Endothelial cell of umbilical vein (primary cell): ENCODE results near the gene ACADVL. TPM values are rescaled to one million over a fixed set of nuclear protein-coding genes. Genes with fewer than 3 reads are reported as not detected.

Experiments
- BruUV-seq: library from RNA; stranded (reverse); fragments of 400-500 nt; replicated peaks from 2 replicates; lab custom pipeline; 2021; lab: Mats Ljungman, UMichigan
- CTCF ChIA-PET: fragments of 300-600, 350-600 bp; sonication (Branson Sonifier 250); formaldehyde crosslinking; loops from one replicate; lab custom pipeline; 2021; ENCODE audit warnings: antibody characterized with exemption, inconsistent platforms; lab: Charles Lee
- POLR2A ChIA-PET: fragments of 300-600, 350-600 bp; sonication (Branson Sonifier 250); formaldehyde crosslinking; loops from one replicate; lab custom pipeline; 2021; ENCODE audit warnings: antibody characterized with exemption, inconsistent platforms; lab: Charles Lee
- DNase-seq: peaks from one replicate; pipeline ENCODE4 v3.0.0-alpha.2; 2011; ENCODE audit warnings: low read depth, low spot score
- FAIRE-seq: peaks from 2 replicates; lab custom pipeline; 2011; peaks lifted over from hg19 to GRCh38; lab: Jason Lieb, UNC
- H2AFZ ChIP-seq: 2 replicates; pipeline ENCODE4 v1.6.0; 2012; ENCODE audit warnings: low read depth, low read length, control low read depth, inconsistent platforms
- H3K27ac ChIP-seq: 2 replicates; pipeline ENCODE4 v1.5.1; 2011; ENCODE audit warnings: low read depth, mild to moderate bottlenecking, control low read depth, low read length, moderate library complexity; ENCODE audit not compliant: insufficient read depth
- H3K27me3 ChIP-seq, 2 experiments: 2 replicates each; pipeline versions ENCODE4 v1.6.0 to v1.6.1; 2011; ENCODE audit warnings: low read length in 2 of 2, mixed read lengths in 1 of 2; ENCODE audit not compliant: control insufficient read depth in 2 of 2, insufficient read depth in 2 of 2
- H3K36me3 ChIP-seq, 2 experiments: 2 replicates in 1 of 2; 3 replicates in 1 of 2; pipeline ENCODE4 v1.5.1; 2011; ENCODE audit warnings: low read length in 2 of 2, mild to moderate bottlenecking in 1 of 2, moderate library complexity in 1 of 2; ENCODE audit not compliant: control insufficient read depth in 2 of 2, insufficient read depth in 2 of 2; ENCODE audit errors: extremely low read depth in 1 of 2
- H3K4me1 ChIP-seq: 3 replicates; pipeline ENCODE4 v1.5.1; 2011; ENCODE audit warnings: mild to moderate bottlenecking, low read length; ENCODE audit not compliant: control insufficient read depth, insufficient read depth; ENCODE audit errors: extremely low read depth
- H3K4me2 ChIP-seq: 2 replicates; pipeline ENCODE4 v1.6.1; 2011; ENCODE audit warnings: low read length, control low read depth, mixed read lengths; ENCODE audit not compliant: insufficient read depth
- H3K4me3 ChIP-seq, 3 experiments: fragments of 200-600 bp in 1 of 3; sonication (generic), shearing (Covaris generic) in 1 of 3; replicated peaks in 1 of 3; 2 replicates each; pipeline ENCODE4 v1.5.1; 2011 to 2016; ENCODE audit warnings: control low read depth in 3 of 3, low read length in 3 of 3, mild to moderate bottlenecking in 2 of 3, inconsistent platforms in 1 of 3, low read depth in 1 of 3, moderate library complexity in 1 of 3; ENCODE audit not compliant: insufficient read depth in 1 of 3
- H3K79me2 ChIP-seq: 2 replicates; pipeline ENCODE4 v1.6.0; 2012; ENCODE audit warnings: low read length, inconsistent platforms; ENCODE audit not compliant: control insufficient read depth, insufficient read depth
- H3K9ac ChIP-seq: replicated peaks from 2 replicates; pipeline ENCODE3; 2011; ENCODE audit warnings: low read length, control low read depth; ENCODE audit not compliant: insufficient read depth; ENCODE audit errors: extremely low read depth
- H3K9me1 ChIP-seq: replicated peaks from 3 replicates; pipeline ENCODE4 v1.6.0; 2011; ENCODE audit warnings: mild to moderate bottlenecking, low read length; ENCODE audit not compliant: control insufficient read depth, insufficient read depth; ENCODE audit errors: extremely low read depth
- H3K9me3 ChIP-seq: replicated peaks from 2 replicates; pipeline ENCODE4 v1.5.1; 2012; ENCODE audit warnings: low read length, inconsistent platforms; ENCODE audit not compliant: control insufficient read depth, insufficient read depth
- H4K20me1 ChIP-seq: replicated peaks from 2 replicates; pipeline ENCODE3; 2011; ENCODE audit warnings: mild to moderate bottlenecking, low read length; ENCODE audit not compliant: control insufficient read depth, insufficient read depth; ENCODE audit errors: extremely low read depth
- EZH2 ChIP-seq: IDR thresholded peaks from 2 replicates; pipeline ENCODE4 v1.6.1; 2012; ENCODE audit warnings: borderline replicate concordance, low read depth, mild to moderate bottlenecking, moderate library complexity, low read length, inconsistent platforms; ENCODE audit not compliant: severe bottlenecking
- FOS ChIP-seq: IDR thresholded peaks from 2 replicates; pipeline ENCODE4 v1.6.1; 2011; ENCODE audit warnings: mild to moderate bottlenecking, low read length, moderate library complexity, borderline replicate concordance; ENCODE audit not compliant: insufficient read depth
- GATA2 ChIP-seq: IDR thresholded peaks from 2 replicates; pipeline ENCODE4 v1.7.0; 2011; ENCODE audit warnings: low read depth, mild to moderate bottlenecking, moderate library complexity, mixed read lengths, low read length; ENCODE audit not compliant: insufficient read length, insufficient read depth
- JUN ChIP-seq: IDR thresholded peaks from 2 replicates; pipeline ENCODE4 v1.6.1; 2011; ENCODE audit warnings: borderline replicate concordance, low read depth; ENCODE audit not compliant: insufficient read length, insufficient read depth
- MYC ChIP-seq: IDR thresholded peaks from one replicate; pipeline ENCODE4 v1.6.1; 2011; ENCODE audit warnings: mild to moderate bottlenecking, low read depth, low read length
- POLR2A ChIP-seq: IDR thresholded peaks from 2 replicates; pipeline ENCODE4 v1.6.1; 2012; ENCODE audit warnings: low read depth, mild to moderate bottlenecking, control low read depth, low read length
- POLR2AphosphoS5 ChIP-seq: IDR thresholded peaks from 2 replicates; pipeline ENCODE4 v1.6.1; 2012; ENCODE audit warnings: low read depth, mild to moderate bottlenecking, control low read depth, low read length, moderate library complexity; ENCODE audit not compliant: insufficient read depth
- dilution Hi-C: fragments of 300-500 bp; cut with MboI; formaldehyde crosslinking; loops from one replicate; pipeline ENCODE4 v1.15.0; 2019; ENCODE audit warnings: low sequenced_read_pairs; ENCODE audit not compliant: extremely low pct_ligation_motif_present
- intact Hi-C: fragments of 100-400 bp; cut with micrococcal nuclease; formaldehyde crosslinking; loops from one replicate; pipeline ENCODE4 v1.10.0; 2022
- polyA plus RNA-seq, 4 experiments: library from polyadenylated mRNA; depleted of rRNA in 3 of 4; stranded (reverse) in 3 of 4; unstranded in 1 of 4; fragments of >200 nt; gene quantifications; 2 replicates each; pipeline versions ENCODE4 v1.2.1 to v1.2.3, GENCODE V29; 2011 to 2012; ENCODE audit warnings: missing spikeins in 1 of 4
- total RNA-seq: library from RNA; stranded (reverse); gene quantifications from 2 replicates; pipeline ENCODE4 v1.2.3, GENCODE V29; 2021
- TF ChIP-seq, protein P1 (sequence below): IDR thresholded peaks from 2 replicates; pipeline ENCODE4 v1.6.1; 2011; ENCODE audit not compliant: insufficient read depth, insufficient read length
- TF ChIP-seq, protein P2 (sequence below), 2 donors: IDR thresholded peaks; 1 replicate in 1 of 2; 2 replicates in 1 of 2; pipeline ENCODE4 v1.5.1; 2011; ENCODE audit warnings: low read length in 2 of 2, mild to moderate bottlenecking in 2 of 2, moderate library complexity in 2 of 2, control low read depth in 1 of 2, inconsistent platforms in 1 of 2, low read depth in 1 of 2; ENCODE audit not compliant: insufficient read depth in 1 of 2; ENCODE audit errors: extremely low read depth in 1 of 2

ACADVL gene
- total and polyA plus RNA-seq, 2 donors (not counting 3 experiments of a cell fraction or from before 2014, with no cell fraction given) = 308 to 376 TPM

DNA sequence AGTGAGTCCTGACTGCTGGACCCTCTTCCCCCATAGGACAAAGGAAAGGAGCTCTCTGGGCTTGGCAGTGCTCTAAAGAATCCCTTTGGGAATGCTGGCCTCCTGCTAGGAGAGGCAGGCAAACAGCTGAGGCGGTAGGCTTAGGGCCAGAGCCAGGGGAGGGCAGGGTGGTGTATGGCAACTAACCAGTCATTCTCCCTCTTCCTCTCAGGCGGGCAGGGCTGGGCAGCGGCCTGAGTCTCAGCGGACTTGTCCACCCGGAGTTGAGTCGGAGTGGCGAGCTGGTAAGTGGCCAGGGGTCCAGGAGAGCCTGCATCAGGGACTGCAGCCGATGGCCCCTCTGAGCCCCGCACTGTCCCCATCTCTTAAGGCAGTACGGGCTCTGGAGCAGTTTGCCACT is 4.4 kb downstream of the ACADVL start:
- TF ChIP-seq MYC (no peak), FOS (no peak), POLR2A (no peak), EZH2 (no peak), JUN (no peak), POLR2AphosphoS5 (no peak), GATA2 (no peak)
- TF ChIP-seq, protein P1, sequence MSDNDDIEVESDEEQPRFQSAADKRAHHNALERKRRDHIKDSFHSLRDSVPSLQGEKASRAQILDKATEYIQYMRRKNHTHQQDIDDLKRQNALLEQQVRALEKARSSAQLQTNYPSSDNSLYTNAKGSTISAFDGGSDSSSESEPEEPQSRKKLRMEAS = no peak
- TF ChIP-seq, protein P2, sequence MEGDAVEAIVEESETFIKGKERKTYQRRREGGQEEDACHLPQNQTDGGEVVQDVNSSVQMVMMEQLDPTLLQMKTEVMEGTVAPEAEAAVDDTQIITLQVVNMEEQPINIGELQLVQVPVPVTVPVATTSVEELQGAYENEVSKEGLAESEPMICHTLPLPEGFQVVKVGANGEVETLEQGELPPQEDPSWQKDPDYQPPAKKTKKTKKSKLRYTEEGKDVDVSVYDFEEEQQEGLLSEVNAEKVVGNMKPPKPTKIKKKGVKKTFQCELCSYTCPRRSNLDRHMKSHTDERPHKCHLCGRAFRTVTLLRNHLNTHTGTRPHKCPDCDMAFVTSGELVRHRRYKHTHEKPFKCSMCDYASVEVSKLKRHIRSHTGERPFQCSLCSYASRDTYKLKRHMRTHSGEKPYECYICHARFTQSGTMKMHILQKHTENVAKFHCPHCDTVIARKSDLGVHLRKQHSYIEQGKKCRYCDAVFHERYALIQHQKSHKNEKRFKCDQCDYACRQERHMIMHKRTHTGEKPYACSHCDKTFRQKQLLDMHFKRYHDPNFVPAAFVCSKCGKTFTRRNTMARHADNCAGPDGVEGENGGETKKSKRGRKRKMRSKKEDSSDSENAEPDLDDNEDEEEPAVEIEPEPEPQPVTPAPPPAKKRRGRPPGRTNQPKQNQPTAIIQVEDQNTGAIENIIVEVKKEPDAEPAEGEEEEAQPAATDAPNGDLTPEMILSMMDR (IDR thresholded peaks at IDR 0.05; ENCODE audit: extremely low read depth in 1 of 2, insufficient read depth in 1 of 2, low read depth in 1 of 2, low read length in 2 of 2) = no peak
- Histone ChIP-seq H3K4me1 (peaks cover 11% of the 10 kb centered on the region), H3K9me3 (no peaks in the 10 kb centered on the region), H3K27ac (no peak overlapping the region), H4K20me1 (no peaks in the 10 kb centered on the region), H3K36me3 (peaks cover 24 to 44% of the 10 kb centered on the region in 2 experiments), H3K4me3 (no peak overlapping the region), H3K79me2 (peaks cover 2% of the 10 kb centered on the region), H3K4me2 (no peak overlapping the region), H3K9me1 (no peaks in the 10 kb centered on the region), H3K27me3 (no peaks in the 10 kb centered on the region), H3K9ac (no peak overlapping the region), H2AFZ (no peak overlapping the region)
- intact Hi-C loops (no loop called here), dilution Hi-C loops (no loop called here)
- no peak for DNase-seq
- no peak for FAIRE-seq
- CTCF ChIA-PET = interaction anchor here (1.4 to 2.0 kb wide), 3 partner anchors 15 to 178 kb away, joined by 3 to 9 read pairs (median 4); partner anchors contain the start of gene PHF23
- no TSS peak for BruUV-seq
- POLR2A ChIA-PET = no interaction called here
